AG09319 (cell line): Measurements from ENCODE around the gene UBAP2.

Source experiments
- DNase-seq: peaks from one replicate; pipeline ENCODE4 v3.0.0-alpha.2; 2010; ENCODE audit warnings: low read depth; ENCODE audit errors: extremely low read depth
- TF ChIP-seq, protein P1 (sequence below): IDR thresholded peaks from 2 replicates; pipeline ENCODE4 v1.5.1; 2011; ENCODE audit warnings: low read depth, mild to moderate bottlenecking, inconsistent platforms, low read length, moderate library complexity

Gene UBAP2

DNA sequence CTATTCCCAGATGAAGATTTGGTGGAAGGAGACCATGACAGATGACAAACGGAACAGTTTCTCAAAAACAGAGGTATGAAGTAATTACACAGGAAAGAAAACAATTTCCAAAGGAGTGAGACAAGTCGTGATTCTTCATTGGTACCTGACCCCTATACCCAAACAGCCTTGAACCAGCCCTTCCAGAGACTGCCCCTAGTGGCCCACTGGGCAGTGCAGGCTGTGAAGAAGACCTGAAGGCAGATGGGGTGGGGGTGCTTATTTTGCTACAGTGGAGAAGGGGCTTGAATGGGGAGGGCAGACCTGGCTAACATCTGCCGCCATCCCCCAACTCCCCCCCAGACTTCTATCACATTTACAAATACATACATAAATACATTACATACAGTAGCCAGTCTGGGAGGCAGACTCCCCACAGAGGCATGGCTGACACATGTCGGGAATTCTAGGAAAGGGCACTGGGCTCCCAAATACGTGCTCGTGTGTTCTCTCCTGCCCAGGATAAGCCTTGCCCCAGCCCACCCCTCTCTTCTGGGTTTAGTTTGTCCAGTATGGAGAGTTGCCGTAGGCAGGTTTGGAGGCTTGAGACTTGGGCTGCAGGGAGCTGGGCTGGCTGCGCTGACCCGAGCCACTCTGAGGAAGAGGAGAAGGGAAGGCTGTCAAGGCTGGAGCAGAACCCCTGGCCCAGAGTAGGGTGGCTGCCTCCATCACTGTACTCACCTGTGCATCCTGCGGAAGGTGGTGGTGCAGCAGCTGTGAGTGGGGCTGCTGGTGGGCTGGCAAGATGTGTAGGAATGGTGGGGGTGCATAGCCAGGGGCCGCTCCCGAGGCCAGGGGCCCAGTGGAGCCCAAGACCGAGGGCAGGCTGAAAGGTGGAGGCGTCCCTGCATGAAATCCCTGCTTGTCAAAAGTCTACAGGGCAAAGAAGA is 126.5 kb downstream of the UBAP2 start:
- DNase-seq = no peak
- TF ChIP-seq, protein P1, sequence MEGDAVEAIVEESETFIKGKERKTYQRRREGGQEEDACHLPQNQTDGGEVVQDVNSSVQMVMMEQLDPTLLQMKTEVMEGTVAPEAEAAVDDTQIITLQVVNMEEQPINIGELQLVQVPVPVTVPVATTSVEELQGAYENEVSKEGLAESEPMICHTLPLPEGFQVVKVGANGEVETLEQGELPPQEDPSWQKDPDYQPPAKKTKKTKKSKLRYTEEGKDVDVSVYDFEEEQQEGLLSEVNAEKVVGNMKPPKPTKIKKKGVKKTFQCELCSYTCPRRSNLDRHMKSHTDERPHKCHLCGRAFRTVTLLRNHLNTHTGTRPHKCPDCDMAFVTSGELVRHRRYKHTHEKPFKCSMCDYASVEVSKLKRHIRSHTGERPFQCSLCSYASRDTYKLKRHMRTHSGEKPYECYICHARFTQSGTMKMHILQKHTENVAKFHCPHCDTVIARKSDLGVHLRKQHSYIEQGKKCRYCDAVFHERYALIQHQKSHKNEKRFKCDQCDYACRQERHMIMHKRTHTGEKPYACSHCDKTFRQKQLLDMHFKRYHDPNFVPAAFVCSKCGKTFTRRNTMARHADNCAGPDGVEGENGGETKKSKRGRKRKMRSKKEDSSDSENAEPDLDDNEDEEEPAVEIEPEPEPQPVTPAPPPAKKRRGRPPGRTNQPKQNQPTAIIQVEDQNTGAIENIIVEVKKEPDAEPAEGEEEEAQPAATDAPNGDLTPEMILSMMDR = peak; percentile 70

DNA sequence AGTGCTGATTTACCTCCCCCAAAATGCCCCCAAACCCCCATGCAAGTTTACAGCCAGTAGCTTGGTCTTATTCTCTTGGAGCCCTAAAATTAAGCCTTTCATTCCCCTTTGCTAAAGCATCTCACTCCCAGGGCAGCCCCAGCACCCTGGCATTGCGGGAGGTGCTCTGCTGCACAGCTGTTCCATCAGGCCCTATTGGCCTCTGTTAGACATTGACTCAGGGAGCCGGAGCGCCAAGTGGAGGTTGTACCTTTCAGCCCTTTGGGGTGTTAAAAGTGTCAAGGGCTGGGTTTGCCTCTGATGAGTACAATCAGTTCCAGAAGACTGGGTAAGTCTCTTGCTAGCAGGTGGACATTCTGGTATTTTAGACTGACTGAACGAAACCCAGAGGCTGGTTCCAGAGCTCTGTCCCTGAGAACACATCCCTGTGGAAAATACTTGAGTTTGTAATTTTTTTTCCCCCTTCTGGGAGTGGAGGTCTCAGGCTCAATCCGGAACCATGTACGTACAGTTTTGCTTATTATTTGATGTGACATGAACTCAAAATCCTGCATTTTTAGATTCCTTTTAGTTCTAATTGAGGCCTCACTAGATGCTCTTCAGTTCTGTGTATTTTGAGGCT is 129.3 kb downstream of the UBAP2 start:
- TF ChIP-seq, protein P1 = no peak
- no peak for DNase-seq

DNA sequence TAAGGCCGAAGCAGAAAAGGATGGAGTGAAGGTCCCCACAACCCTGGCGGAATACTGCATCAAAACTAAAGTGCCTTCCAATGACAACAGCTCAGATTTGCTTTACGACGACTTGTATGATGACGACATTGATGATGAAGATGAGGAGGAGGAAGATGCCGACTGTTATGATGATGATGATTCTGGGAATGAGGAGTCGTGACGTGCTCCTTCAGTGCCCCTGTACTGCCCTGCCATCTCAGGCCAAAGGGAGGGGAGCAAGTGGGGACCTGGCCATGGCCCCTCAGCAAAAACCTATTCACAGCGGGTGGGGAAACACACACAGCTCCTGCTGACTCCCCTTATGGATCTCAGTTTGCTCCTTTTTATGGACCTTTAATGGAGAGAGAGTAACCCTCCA is 131.7 kb downstream of the UBAP2 start:
- TF ChIP-seq, protein P1 = no peak
- DNase-seq = no peak

DNA sequence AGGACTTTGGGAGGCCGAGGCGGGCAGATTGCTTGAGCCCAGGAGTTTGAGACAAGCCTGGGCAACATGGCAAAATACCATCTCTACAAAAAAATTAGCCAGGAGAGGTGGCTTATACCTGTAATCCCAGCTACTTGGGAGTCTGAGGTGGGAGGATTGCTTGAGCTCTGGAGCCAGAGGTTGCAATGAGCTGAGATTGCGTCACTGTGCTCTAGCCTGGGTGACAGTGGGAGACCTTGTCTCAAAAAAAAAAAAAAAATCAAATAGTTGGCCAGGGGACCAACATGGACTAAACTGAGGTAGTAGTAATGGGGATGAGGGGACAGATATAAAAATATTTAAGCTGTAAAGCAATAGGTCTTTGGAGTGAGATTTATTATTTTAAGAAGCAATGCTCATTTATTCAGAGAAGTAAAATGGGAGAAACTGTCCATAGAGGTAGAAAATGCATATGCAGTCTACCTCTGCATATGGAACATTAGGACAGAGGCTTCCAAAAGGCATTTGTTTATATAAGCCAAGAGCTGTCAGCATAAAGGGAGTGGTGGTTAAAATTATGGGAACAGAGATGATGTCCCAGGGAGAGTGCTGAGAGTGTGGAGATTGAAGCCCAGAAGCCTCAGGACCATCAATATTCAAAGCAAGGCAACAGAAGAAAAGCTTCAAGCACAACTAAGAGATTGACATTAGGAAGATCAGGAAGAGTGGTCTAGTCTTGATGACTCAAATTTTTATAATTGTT is 133.6 kb downstream of the UBAP2 start:
- DNase-seq = no peak
- TF ChIP-seq, protein P1 = no peak

DNA sequence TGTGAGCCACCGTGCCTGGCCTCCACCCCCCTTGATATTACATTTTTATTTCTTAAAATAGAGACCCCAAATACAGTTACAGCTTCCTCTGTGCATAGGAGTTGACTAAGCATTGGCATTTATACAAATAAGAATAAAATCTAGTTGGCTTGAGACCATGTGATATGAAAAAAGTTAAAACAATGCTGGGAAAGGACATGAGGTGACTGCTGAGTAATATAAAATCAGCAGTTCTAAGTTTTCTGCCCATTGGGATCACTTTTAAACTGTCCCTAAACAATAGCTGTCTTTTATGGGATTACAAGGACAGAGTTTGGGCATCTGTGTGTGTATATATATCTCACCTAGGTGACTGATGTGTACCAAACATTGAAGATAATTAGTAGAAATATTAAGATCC is 135.1 kb downstream of the UBAP2 start:
- no peak for DNase-seq
- TF ChIP-seq, protein P1 = no peak

DNA sequence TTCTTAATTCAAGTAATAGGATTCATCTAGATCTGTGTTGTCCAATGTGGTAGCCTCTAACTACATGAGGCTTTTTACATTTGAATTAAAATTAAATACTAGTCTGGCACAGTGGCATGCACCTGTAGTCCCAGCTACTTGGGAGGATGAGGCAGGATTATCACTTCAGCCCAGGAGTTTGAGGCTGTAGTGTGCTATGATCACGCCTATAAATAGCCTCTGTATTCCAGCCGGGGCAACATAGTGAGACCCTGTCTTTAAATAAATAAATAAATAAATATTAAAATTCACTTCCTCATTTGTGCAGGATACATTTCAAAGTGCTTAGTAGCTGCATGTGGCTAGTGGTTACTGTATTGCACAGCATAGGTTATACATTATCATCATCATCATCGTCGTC is 139.9 kb downstream of the UBAP2 start:
- DNase-seq = no peak
- TF ChIP-seq, protein P1 = no peak
